Measurements from ENCODE around the gene IRGC. TPM values are rescaled to one million over a fixed set of nuclear protein-coding genes. Genes with fewer than 3 reads are reported as not detected.
A peak's percentile ranks its signal among the peaks of the same experiment; 100 is the strongest.

Gene IRGC
- total RNA-seq, 2 experiments from 2014 or later, result not detected

DNA sequence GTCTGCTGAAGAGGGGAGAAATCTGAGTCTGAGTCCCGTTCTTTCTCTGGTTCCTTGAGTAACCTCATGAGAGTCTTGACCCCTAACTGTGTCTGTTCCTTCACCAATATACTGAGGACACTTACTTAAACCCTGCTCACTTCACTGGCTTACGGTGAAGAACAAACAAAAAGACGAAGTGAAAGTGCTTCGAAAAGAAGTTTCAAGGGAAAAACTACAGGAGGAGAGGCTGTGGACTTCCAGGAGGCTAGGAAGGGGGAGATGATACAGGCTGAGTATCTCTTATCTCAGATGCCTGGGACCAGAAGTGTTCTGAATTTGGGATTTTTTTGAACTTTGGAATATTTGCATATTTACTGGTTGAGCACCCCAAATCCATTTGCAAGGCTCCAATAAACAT lies 32.8 kb downstream of the IRGC start:
- H3K4me3 ChIP-seq (ENCODE audit: low read length), result no peak overlapping the region
- H3K4me1 ChIP-seq (ENCODE audit: insufficient read depth, low read length), result peaks cover 27% of the 10 kb centered on the region
- peak overlapping the region; percentile 39 for H3K27ac Mint-ChIP-seq
- no peak for TF ChIP-seq CTCF (IDR thresholded peaks at IDR 0.05)
- ChIA-PET CTCF (no interaction called here), POLR2A (no interaction called here)
- no peaks in the 10 kb centered on the region for H3K9me3 Mint-ChIP-seq
- H3K36me3 Mint-ChIP-seq (ENCODE audit: low read depth), result peaks cover 76% of the 10 kb centered on the region
- H3K27me3 Mint-ChIP-seq, result no peaks in the 10 kb centered on the region
- intact Hi-C loops (cut with DNase I, micrococcal nuclease), result no loop called here
- H3K27ac ChIP-seq (ENCODE audit: low read depth in 1 of 2, low read length in 2 of 2), result no peak overlapping the region
- H3K9me3 ChIP-seq (ENCODE audit: control insufficient read depth in 1 of 2, insufficient read depth in 1 of 2, low read length in 2 of 2), result no peaks in the 10 kb centered on the region
- no peak overlapping the region for H3K4me3 Mint-ChIP-seq
- H3K4me1 Mint-ChIP-seq (ENCODE audit: low read depth), result peaks cover 33% of the 10 kb centered on the region
- DNase-seq, result no peak
- no peak for ATAC-seq (ENCODE audit: poor library complexity)
- peaks cover 72% of the 10 kb centered on the region for H3K36me3 ChIP-seq (ENCODE audit: insufficient read depth, low read length)
- no peaks in the 10 kb centered on the region for H3K27me3 ChIP-seq (ENCODE audit: control insufficient read depth in 1 of 2, insufficient read depth in 2 of 2, low read length in 2 of 2)

- H3K4me3 Mint-ChIP-seq, result no peak overlapping the region
- intact Hi-C loops (cut with DNase I, micrococcal nuclease), result no loop called here
- TF ChIP-seq CTCF (IDR thresholded peaks at IDR 0.05), result no peak
- Histone ChIP-seq H3K9me3 (ENCODE audit: control insufficient read depth in 1 of 2, insufficient read depth in 1 of 2, low read length in 2 of 2) (no peaks in the 10 kb centered on the region), H3K27me3 (ENCODE audit: control insufficient read depth in 1 of 2, insufficient read depth in 2 of 2, low read length in 2 of 2) (no peaks in the 10 kb centered on the region), H3K27ac (ENCODE audit: low read depth in 1 of 2, low read length in 2 of 2) (no peak overlapping the region), H3K4me3 (ENCODE audit: low read length) (no peak overlapping the region), H3K4me1 (ENCODE audit: insufficient read depth, low read length) (peaks cover 32% of the 10 kb centered on the region), H3K36me3 (ENCODE audit: insufficient read depth, low read length) (peaks cover 68% of the 10 kb centered on the region)
- H3K9me3 Mint-ChIP-seq, result no peaks in the 10 kb centered on the region
- H3K27me3 Mint-ChIP-seq, result no peaks in the 10 kb centered on the region
- ATAC-seq (ENCODE audit: poor library complexity), result no peak
- POLR2A ChIA-PET, result no interaction called here
- peaks cover 75% of the 10 kb centered on the region for H3K36me3 Mint-ChIP-seq (ENCODE audit: low read depth)
- peaks cover 38% of the 10 kb centered on the region for H3K4me1 Mint-ChIP-seq (ENCODE audit: low read depth)
- no peak overlapping the region for H3K27ac Mint-ChIP-seq
- no peak for DNase-seq
- CTCF ChIA-PET, result no interaction called here
These were observed 33.3 kb downstream of the IRGC start for GRCh38 chr19:43749152-43749551.

DNA sequence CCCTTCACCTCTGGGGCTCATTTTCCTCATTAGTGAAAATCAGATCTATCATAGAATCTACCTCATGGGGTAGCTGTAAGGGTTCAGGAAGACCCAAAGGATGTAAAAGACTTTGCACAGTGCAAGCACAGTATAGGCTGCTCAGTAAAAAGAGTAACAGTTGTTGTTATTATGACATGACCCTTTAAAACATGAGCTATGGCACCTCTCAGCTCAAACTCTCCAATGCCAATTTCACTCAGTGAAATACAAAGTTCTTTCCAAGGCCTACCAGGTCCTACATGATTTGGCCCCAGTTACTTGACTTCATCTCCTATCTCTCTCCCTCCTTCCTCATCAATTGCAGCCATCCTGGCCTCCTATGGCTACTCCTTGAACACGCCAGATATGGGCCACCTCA lies 34.0 kb downstream of the IRGC start:
- peaks cover 60% of the 10 kb centered on the region for H3K36me3 ChIP-seq (ENCODE audit: insufficient read depth, low read length)
- DNase-seq (no peak), ATAC-seq (ENCODE audit: poor library complexity) (no peak)
- no peaks in the 10 kb centered on the region for H3K9me3 ChIP-seq (ENCODE audit: control insufficient read depth in 1 of 2, insufficient read depth in 1 of 2, low read length in 2 of 2)
- TF ChIP-seq CTCF (IDR thresholded peaks at IDR 0.05), result no peak
- intact Hi-C loops (cut with DNase I, micrococcal nuclease), result loop anchor here in 1 of 2 experiments (5.0 to 10.0 kb wide), 3 partner anchors 187 to 285 kb away; partner anchors contain the start of genes LYPD3, ZNF45 and ZNF575
- H3K4me1 ChIP-seq (ENCODE audit: insufficient read depth, low read length), result peaks cover 33% of the 10 kb centered on the region
- Mint-ChIP-seq H3K36me3 (ENCODE audit: low read depth) (peaks cover 75% of the 10 kb centered on the region), H3K9me3 (no peaks in the 10 kb centered on the region), H3K27ac (no peak overlapping the region), H3K4me1 (ENCODE audit: low read depth) (peaks cover 45% of the 10 kb centered on the region), H3K4me3 (no peak overlapping the region), H3K27me3 (no peaks in the 10 kb centered on the region)
- no peak overlapping the region for H3K27ac ChIP-seq (ENCODE audit: low read depth in 1 of 2, low read length in 2 of 2)
- CTCF ChIA-PET, result interaction anchor here (0.9 kb wide), 1 partner anchor 35 kb away, joined by 3 read pairs; no protein-coding TSS in a partner anchor
- POLR2A ChIA-PET, result interaction anchor here (0.7 kb wide), 1 partner anchor 28 kb away, joined by 3 read pairs; no protein-coding TSS in a partner anchor
- H3K27me3 ChIP-seq (ENCODE audit: control insufficient read depth in 1 of 2, insufficient read depth in 2 of 2, low read length in 2 of 2), result no peaks in the 10 kb centered on the region
- H3K4me3 ChIP-seq (ENCODE audit: low read length), result no peak overlapping the region
